Esophagus squamous epithelium (tissue), 4 donors: ENCODE measurements around the gene SLITRK2.

Experiments
- CTCF ChIP-seq, 6 experiments: fragments of 450-650 bp in 4 of 6; fragments of 200-600 bp in 2 of 6; sonication (generic) in 2 of 6; IDR thresholded peaks; one replicate each; pipeline ENCODE4 v1.5.1; 2016 to 2019; ENCODE audit warnings: antibody characterized with exemption in 6 of 6, mild to moderate bottlenecking in 4 of 6, moderate library complexity in 4 of 6
- POLR2A ChIP-seq, 4 donors: fragments of 450-650 bp; IDR thresholded peaks; one replicate each; pipeline ENCODE4 v1.6.1; 2017; ENCODE audit warnings: antibody characterized with exemption in 4 of 4, mild to moderate bottlenecking in 4 of 4, moderate library complexity in 3 of 4

GRCh38 chrX:145813081-145813480 lies 4.5 kb upstream of the SLITRK2 start:
- no peak for TF ChIP-seq CTCF (IDR thresholded peaks at IDR 0.05)
- no peak for TF ChIP-seq POLR2A (IDR thresholded peaks at IDR 0.05)
